HG03159 (cell line): Measurements from ENCODE around the gene HDAC4.

Experiments
- ATAC-seq: cut with Tn5 transposase; IDR thresholded peaks from one replicate; pipeline ENCODE4 v1.9.1; 2021; ENCODE audit warnings: mild to moderate bottlenecking, moderate library complexity; ENCODE audit not compliant: unreplicated experiment

The HDAC4 gene

DNA sequence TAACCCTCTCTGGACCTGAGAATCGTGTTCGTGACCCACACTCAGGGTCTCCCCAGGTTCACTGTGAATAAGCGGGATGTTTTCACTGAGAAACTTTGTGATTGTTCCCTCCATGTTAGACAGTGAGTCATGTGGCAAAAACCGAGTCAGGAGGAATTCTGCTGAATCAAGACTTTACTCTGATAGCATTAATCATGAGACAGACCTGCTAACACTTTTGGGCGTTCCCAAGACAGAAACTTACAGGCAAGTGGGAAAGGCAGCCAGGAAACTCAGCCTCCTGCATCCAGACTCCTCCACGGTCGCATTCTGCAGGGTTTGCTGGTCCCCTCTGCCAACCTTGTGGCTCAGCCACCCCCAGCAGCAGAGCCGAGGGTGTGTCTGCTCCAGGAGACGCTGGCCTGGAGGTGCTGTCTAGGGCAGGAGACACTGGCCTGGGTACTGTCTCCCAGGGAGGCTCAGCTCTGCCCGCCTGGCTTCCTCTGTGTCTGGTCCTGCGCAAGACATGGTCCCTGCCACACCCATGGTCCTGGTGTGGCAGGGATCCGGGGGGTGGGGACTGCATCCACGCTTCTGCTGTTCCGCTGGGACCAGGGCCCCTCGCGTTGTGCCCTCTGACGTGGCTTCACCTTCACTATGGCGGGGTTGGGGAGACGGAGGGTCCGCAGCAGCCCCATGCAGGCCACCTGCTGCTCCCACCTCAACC lies 375.6 kb downstream of the HDAC4 start:
- no peak for ATAC-seq

DNA sequence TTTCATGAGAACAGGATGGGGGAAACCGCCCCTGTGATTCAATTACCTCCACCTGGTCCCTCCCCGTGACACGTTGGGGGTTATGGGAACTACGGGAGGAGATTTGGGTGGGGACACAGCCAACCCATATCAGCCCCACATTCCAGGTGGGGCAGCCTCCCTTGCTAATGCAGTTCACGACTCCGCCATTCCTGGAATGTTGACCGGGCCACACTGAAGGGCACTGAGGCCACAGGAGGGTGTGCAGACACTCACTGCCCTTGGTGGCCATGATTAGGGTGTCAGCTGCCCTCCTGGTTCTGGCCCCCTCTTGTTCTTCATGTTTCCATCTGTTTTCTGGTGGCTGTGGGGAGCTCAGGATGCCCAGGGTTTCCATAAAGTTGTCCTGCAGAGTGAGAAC lies 376.6 kb downstream of the HDAC4 start:
- no peak for ATAC-seq

DNA sequence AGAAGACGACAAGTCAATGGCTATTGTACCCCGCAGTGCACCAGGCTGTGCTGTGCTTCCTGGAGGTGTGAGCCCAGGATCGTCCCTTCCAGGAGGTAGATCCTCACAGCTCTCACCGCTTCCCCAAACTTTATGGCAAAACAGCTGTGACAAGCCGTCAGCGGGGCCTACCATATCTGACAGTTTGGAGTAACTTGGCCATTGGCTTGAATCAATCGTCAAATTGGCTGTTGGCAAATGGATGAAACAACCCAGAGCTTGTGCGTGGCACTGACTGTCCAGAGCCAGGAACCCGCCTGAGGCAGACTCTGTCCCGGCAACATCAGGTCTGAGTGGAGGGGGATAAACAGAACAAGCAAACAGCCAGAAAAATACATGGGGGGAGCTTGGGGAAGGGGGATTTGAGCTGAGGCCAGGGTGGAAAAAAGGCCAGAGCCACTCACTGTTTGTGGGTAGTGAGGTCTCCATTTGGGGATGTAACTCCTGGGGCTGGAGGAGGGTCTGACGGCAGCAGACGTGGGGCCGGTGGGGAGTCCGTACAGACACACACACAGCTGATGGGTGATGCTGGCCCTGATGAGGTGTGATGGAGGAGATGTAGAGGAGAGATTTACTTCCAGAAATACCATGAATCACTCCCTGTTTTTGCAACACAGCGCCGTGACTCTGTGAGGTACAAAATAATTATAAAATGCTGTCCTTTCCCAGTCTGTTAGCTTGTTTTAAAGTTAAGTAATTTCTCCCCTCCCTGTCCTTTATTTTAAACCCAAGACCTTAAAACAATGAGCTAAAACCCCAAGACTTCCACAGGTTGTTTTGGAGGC lies 378.2 kb downstream of the HDAC4 start:
- ATAC-seq: no peak

DNA sequence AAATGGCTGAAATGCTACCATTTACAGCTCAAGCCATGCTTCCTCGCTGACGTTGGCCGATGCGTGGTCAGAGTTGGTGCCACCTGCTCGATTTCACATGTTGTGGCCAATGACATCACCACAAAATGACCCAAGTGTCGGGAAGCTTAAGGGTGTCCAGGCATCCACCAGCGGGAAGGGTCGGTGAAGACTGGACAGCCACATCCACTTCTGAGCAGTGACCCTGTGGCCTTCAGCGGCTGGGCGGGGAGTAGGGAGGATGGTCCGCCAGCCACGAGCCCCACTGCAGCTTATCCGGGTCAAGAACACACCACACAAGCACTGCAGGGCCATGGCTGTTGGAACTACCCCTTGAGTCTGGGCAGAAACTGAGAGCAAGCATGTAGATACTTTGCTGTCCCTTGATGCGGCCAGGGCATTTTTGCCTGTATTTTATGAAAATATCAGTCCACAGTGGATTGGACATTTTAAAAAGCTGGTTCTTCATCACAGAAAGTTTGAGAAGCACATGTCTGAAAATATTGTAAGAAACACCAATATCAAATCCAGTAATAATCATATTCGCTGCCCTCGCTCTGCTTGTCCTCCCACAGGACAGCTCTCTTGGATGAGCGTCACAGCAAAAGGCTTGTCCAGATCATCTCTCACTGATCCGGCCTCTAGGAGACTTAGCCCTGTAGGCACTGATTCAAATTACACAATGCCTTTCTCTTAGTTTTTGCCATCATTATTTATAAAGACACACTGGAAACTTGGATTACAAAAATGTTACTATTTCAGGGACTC lies 379.0 kb downstream of the HDAC4 start:
- no peak for ATAC-seq

DNA sequence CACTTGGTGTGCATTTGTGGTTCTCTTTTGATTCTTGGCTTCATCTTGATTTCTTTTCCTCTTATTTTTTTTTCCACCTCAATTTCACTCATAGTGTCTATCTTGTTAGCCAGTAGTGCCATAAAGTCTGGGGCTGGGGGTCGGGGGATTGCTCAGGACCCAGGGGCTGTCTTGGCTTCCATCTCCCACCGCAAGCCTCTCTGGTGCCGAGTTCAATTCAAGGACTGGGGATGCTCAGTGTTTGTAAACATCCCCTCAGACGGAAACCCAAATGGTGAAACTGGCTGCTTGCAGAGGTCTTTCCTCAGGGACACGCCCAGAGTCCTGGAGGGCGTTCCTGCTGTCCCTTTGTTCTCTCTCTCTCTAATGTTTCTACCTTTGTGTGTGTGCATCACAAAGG lies 379.6 kb downstream of the HDAC4 start:
- no peak for ATAC-seq

DNA sequence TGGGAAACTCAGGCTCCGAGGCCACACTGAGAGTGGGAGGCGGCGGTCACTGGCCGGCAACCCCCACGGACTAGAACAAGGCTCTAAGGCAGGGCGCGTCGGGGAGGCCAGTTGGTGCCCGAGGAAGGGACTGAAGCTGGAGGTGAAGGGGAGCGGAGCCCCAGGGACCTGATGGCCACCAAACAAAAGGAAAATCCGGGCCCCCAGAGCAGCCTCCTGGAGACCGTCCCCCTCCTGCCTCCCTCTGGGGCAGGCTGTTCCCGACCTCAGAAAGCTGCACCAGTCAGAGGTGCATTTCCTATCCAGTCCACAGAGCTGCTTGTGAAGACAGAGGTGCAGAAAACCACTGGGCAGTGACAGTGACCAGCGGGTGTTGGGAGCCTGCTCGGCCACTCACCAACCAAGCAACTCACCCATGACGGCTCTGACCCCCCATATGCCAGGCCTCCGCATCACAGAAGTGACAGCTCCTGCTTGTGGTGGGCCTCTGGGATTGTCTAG lies 380.2 kb downstream of the HDAC4 start:
- no peak for ATAC-seq

DNA sequence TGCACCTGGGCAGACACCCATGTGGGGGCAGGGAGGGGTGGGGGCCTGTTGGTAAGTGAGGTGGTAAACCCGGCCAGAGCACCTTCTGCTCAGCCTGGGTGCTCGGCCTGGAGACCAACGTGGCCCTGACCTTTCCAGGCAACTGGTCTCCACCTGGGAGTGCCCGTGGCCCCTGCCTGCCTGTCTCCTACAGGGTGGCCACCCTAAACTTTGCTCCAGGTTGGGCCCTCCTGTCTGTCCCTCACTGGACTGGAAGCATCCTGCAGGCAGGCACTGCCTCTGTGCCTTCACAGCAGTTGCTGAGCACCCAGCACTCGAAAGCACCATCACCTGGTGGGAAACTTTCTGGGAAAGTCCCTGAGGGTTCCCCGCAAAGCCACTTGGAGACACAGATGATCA lies 381.6 kb downstream of the HDAC4 start:
- ATAC-seq: no peak

DNA sequence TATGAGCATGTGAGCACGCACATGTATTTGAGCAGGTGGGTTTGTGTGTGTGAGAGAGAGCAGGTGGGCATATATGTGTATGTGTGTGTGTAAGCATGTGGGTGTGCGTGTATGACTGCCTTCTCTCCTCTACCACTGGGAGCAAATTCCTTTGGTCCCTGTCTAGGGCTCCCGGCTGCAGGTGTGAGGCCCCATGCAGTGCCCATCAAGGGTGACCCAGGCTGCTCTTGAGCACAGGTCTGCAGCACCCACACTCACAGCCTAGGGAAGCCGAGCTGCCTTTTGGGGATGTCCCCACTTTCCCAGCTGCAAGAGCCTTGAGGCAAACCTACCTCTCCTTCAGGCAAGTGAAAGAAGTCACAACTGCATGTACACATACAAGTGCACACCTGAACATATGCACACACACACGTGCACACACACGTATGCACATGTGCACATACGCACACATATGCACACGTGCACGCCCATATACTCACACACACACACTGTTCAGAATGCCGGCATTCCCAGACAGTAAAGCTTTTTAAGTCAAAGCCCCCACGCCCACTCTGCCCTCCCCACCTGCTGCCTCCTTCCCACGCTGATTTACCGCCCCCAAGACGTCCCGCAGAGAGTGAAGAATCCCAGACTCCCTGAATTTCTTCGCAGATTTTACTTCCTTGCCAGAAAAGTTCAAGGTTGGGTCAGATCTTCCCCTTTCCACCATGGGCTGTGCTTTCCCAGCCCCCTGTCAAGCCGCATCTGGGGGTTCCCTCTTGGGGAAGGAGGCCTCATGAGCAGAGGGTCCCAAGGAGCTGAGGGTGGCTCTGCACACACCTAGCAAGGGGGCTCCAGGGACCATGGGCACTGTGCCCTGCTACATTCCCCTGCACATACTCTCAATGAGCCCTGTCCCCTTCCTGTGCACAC lies 382.3 kb downstream of the HDAC4 start:
- ATAC-seq: no peak

DNA sequence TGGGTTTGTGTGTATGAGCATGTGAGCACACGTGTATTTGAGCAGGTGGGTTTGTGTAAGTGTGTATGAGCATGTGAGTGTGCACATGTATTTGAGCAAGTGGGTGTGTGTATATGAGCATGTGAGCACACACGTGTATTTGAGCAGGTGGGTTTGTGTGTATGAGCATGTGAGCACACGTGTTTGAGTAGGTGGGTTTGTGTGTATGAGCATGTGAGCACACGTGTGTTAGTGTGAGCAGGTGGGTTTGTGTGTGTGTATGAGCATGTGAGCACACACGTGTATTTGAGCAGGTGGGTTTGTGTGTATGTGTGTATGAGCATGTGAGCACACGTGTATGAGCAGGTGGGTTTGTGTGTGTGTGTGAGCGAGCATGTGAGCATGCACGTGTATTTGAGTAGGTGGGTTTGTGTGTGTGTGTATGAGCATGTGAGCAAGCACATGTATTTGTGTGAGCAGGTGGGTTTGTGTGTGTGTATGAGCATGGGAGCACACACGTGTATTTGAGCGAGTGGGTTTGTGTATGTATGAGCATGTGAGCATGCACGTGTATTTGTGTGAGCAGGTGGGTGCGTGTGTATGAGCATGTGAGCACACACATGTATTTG lies 383.2 kb downstream of the HDAC4 start:
- no peak for ATAC-seq

DNA sequence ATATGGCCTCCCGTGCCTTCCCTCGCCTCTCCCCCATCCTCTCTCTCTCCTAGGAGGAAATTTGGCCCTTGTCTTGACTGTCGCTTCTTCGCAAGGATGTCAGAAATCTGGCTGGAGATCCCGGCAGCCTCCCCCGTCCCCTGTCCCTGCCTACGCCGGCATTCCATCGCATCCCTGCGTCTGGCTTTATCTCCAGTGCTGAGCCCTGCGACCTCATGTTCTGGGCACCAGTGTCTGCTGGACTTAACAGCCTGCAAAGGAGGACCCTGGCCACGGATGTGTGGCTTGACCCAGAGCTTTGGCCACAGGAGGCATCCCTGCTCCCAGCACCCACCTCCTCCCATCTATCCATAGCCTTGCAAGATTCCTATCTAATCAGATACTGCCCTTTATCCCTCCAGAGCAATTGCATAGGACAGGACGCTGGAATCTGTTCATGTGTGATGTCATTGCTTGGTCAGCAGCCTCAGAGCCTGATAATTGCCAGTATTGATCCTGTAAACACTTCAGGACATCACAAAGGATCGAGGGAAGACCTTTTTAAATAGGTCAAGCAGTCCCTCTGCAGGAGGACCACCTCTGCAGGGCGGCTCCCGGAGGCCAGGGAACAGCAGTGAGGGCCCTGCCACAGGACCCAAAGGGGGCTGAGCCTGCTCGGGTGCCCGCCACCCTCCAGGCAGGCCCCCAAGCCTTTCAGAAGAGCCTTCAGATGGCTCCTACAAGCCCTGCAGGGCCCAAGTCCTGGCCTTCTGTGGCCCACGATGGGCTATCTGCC lies 384.7 kb downstream of the HDAC4 start:
- no peak for ATAC-seq

DNA sequence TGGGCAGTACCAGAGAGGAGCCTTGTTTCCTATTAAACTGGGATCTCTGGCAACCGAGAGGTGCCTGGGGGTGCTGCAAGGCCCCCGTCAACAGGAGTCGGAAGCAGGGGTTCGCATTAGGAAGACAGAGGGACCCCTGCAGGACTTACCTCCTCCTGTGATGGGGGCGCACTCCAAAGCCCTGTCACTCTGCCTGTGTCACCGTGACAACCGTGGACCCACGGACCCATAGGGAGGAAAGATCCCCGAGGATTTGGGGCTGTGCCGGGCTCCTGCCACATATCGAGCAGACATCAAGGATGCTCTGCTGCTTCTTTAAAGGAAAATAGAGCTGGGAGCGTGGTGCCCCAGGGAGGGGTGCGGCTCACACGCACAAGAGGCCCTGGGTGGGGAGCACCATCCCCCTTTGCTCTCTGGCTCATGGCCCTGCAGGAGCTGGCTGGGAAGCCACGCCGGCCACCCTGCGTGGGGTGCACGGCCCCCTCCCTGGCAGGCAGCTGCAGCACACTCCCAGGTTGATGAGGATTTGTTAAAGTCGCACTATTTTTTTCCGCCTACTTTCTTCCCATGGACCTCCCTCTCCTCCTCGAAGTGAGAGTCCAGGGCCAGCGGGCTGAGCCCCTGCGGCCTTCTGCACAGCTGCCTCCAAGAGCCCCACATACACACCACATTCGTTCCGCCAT lies 385.5 kb downstream of the HDAC4 start:
- no peak for ATAC-seq

DNA sequence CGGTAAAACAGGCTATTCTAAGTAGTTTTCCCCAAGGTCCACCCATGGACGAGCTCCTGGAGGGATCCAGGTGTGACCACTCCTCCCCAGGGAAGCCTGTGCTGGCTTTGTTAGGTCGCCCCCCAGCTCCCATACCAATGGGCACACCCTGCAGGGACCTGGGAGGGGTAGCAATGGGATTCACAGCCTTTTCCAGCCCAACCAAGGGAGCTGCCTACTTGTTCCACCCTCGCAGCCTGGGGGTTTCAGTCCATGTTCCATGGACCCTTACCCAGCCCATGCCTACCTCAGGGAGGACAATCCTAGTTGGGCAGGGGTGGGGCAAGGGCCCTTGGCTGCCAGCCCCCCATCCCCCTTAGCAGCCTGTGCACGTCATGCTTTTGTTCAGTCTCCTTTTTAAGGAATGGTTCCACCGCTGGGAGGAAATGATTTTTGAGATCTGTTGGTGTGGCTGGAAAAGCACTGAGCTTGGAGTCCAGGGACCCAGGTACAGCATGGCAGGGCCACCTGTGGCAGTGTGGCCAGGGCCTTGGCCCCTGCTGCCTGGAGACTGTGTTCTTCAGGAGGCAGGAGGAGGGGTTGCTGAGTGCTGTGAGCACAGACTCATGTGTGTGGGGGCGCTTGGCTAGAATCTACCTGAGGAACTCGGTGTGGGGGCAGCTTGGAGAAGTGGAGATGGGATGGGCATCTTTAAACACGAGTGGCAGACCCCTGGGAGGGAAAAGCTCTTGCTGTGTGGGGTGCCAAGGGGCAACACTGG lies 386.2 kb downstream of the HDAC4 start:
- ATAC-seq: no peak

DNA sequence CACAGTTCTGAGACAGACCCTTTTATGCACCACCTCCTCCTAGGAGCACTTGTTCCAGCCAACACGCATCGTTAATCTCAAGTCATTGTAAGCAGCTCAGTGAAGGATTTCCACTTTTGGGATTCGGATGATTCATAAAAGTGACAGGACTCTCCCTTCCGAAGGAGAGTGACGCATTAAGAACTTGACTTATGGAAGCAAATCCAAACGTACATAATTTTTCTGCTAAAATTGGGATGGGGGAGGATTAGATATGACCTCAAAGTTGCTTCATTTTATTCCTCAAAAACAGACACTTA lies 387.2 kb downstream of the HDAC4 start:
- ATAC-seq: no peak

DNA sequence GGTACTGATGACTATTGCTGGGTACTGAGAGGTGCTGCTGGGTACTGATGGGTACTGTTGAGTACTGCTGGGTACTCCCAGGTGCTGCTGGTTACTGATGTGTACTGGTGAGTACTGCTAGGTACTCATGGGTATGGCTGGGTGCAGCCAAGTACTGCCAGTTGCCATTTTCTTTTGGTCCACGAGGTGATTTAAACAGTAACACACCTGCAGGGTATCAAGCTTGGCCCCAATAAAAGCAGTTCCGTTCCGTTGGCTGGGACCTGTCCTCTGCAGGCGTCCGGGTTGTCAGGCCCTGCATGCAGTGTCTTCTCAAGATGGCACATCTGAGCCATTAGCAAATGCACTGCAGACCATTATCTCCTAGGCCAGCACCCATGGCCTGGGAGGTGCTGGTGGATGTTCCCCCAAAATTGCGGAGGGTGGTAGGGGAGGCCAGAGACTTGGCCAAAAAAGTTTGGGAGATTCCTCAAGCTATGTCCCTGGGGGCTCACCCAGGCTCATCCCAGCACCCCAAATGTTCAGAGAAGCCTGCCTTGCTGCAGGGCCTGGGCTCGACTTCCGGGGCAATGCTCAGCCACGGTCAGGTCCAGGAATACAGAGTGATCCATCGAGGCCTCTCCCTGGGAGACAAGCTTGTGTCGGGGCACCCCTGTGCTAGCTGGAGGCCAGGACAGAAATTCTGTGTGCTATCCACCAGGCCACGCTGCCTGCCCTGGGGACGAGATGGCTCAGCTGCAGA lies 387.7 kb downstream of the HDAC4 start:
- ATAC-seq: no peak

DNA sequence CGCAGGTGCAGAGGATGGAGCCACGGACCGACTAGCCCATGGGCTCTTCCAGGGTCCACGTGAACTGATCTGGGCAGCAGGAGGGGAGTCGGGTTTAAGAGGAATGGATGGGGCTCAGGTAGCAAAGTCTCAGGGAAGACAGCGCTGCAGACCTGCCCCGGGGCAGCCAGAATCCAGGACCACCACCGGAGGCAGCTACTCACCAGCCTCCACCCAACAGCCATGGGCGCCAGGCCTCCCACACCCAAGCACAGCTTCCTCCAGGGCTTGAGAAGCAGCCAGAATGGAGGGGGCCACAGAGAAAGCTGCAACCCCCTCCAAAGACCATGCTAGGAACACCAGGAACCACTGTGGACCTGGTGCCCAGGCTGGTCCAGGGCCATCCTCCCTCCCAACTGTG lies 388.6 kb downstream of the HDAC4 start:
- no peak for ATAC-seq

DNA sequence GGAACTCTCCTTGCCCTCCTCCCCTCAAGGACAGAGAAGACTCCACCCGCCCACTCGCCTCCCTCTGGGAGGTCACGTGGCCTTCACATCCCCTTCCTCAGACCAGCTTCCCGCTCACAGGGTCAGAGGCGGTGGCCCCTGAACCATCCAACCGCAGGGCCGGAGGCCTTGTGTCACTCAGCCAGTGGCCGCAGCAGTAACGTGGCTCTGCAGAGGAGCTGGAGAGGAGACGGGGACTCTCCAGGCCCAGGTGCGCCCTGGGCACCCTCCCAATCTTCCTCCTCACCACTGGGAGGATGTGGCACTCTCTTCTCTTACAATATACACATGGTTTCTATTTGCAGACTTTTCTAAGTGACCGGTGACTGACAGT lies 391.2 kb downstream of the HDAC4 start:
- ATAC-seq: no peak
